ENCODE results near the gene HDGF. TPM values are rescaled to one million over a fixed set of nuclear protein-coding genes. Genes with fewer than 3 reads are reported as not detected.
"Not testable (repeated sequence)": the region's sequence is repeated elsewhere in the genome, so short reads cannot be mapped to it uniquely, and the experiment has no call there.

HDGF gene
- total RNA-seq, 4 donors from 2014 or later: 180 to 278 (median 236) TPM

DNA sequence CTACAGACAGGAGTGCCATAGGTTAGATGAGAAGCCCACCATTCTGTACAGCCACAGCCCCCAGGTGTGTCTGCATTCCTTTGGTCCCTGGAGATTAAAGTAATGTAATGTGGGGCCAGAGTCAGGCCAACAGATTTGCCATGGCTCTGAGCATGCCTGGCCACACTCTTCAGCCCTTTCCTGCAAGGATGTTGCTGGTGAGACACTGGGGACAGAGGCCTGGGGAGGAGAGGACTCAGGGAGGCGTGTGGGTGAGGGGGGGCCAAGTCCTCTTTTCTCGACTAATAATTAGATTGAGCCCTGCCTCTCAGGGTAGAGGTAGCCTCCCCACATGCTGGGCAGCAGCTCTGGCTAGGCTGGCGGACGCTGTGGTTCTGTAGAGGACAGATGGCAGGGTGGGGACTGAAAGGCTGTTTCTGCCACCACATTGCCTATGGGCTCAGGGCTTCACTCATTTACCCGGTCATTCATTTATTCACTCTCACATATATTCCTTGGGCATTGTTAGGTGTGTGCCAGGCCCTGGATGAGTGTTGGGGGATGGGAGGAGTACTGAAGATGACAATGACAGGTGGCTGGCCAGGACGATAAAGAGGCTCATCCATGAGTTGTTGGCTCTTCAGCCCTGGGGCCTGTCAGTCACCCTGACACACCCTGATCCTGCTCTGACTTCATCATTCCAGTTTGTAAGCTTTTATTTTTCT, 8.8 kb upstream of the HDGF start:
- DNase-seq: no peak
- 51 to 68% methylated on average over 2 to 3 of the region's 6 CpGs for WGBS, 2 donors

DNA sequence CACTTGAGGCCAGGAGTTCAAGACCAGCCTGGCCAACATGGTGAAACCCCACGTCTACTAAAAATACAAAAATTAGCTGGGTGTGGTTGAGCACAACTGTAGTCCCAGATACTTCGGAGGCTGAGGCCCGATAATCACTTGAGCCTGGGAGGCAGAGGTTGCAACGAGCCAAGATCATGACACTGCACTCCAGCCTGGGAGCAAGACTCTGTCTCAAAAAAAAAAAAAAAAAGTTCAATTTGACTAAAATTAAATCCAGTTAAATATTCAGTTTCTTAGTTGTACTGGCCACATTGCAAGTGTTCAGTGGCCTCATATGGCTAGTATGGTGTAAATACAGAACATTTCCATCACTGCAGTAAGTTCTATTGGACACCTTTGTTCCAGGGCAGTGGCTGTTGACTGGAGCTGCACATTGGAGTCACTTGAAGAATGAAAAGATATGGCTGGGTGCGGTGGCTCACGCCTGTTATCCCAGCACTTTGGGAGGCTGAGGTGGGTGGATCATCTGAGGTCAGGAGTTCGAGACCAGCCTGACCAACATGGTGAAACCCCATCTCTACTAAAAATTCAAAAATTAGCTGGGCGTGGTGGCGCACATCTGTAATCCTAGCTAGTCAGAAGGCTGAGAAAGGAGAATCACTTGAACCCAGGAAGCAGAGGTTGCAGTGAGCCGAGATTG, 6.2 kb upstream of the HDGF start:
- WGBS, 2 donors: 86 to 94% methylated on average over 10 of the region's 10 CpGs
- H3K9me3 ChIP-seq; H3K27ac ChIP-seq; H3K27me3 ChIP-seq; DNase-seq; intact Hi-C loops (cut with DNase I); H3K4me3 ChIP-seq; H3K36me3 ChIP-seq: not testable (repeated sequence)
- peaks cover 0 to 13% (median 9%) of the 10 kb centered on the region in 3 donors for H3K4me1 ChIP-seq

More for the DNA sequence above, 8.8 kb upstream of the HDGF start:
- Histone ChIP-seq H3K27ac (no peak overlapping the region), H3K36me3 (no peaks in the 10 kb centered on the region), H3K4me1 (no peaks in the 10 kb centered on the region), H3K4me3 (no peak overlapping the region), H3K9me3 (no peaks in the 10 kb centered on the region), H3K27me3 (no peaks in the 10 kb centered on the region)
- intact Hi-C loops (cut with DNase I): no loop called here
- no peak for TF ChIP-seq POLR2A (IDR thresholded peaks at IDR 0.05)
- TF ChIP-seq, protein P1, sequence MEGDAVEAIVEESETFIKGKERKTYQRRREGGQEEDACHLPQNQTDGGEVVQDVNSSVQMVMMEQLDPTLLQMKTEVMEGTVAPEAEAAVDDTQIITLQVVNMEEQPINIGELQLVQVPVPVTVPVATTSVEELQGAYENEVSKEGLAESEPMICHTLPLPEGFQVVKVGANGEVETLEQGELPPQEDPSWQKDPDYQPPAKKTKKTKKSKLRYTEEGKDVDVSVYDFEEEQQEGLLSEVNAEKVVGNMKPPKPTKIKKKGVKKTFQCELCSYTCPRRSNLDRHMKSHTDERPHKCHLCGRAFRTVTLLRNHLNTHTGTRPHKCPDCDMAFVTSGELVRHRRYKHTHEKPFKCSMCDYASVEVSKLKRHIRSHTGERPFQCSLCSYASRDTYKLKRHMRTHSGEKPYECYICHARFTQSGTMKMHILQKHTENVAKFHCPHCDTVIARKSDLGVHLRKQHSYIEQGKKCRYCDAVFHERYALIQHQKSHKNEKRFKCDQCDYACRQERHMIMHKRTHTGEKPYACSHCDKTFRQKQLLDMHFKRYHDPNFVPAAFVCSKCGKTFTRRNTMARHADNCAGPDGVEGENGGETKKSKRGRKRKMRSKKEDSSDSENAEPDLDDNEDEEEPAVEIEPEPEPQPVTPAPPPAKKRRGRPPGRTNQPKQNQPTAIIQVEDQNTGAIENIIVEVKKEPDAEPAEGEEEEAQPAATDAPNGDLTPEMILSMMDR (IDR thresholded peaks at IDR 0.05): no peak

DNA sequence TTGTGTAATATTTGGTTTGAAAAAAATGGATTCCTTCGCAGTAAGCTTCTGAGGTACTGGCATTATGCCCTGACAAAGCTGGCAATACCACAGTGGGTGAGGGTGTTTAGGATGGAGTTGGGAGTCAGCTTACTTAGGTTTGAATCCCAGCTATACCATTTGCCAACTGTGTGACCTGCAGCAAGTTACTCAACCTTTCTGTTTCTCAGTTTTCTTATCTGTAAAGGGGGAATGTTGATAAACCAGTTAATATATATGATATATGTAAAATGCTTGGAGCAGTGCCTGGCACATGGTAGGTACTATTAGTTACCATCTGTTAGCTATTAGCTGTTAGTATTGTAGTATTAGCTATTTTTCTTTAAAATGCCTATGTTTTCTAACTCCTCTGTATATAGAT, 4.9 kb upstream of the HDGF start:
- 87 to 100% methylated on average over 1 of the region's 1 CpG for WGBS, 2 donors
- Histone ChIP-seq H3K36me3 (no peaks in the 10 kb centered on the region), H3K4me1 (peaks cover 0 to 20% (median 9%) of the 10 kb centered on the region in 3 donors), H3K4me3 (no peak overlapping the region), H3K27me3 (no peaks in the 10 kb centered on the region), H3K9me3 (no peaks in the 10 kb centered on the region), H3K27ac (no peak overlapping the region)
- DNase-seq: no peak
- intact Hi-C loops (cut with DNase I): no loop called here
- no peak for TF ChIP-seq POLR2A (IDR thresholded peaks at IDR 0.05)

DNA sequence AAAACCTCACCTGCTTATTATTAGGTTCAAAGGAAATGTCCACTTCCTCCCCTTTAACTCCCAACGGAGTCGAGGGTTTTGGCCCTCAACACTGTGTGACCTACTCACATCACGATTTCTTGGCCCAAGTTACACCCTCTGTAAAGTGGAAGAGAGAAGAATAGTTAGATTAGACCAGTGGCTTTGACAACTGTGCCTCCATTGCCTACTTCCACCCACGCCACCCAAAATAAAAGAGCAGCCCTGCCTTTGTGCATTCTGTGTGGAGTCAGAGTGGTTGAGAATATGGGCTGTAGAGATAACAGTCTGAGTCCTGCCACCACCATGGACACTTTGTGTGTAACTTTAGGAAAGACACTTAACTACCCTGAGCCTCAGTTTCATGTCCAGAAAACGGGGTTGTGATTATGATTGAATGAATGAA, 4.1 kb upstream of the HDGF start:
- Histone ChIP-seq H3K4me3 (no peak overlapping the region), H3K4me1 (peaks cover 0 to 20% (median 9%) of the 10 kb centered on the region in 3 donors), H3K36me3 (no peaks in the 10 kb centered on the region), H3K9me3 (no peaks in the 10 kb centered on the region), H3K27me3 (no peaks in the 10 kb centered on the region), H3K27ac (no peak overlapping the region)
- WGBS, 2 donors: 57 to 73% methylated on average over 3 to 5 of the region's 5 CpGs
- no peak for DNase-seq
- intact Hi-C loops (cut with DNase I): no loop called here
- TF ChIP-seq, protein P1 (IDR thresholded peaks at IDR 0.05): no peak
- TF ChIP-seq POLR2A (IDR thresholded peaks at IDR 0.05): no peak

DNA sequence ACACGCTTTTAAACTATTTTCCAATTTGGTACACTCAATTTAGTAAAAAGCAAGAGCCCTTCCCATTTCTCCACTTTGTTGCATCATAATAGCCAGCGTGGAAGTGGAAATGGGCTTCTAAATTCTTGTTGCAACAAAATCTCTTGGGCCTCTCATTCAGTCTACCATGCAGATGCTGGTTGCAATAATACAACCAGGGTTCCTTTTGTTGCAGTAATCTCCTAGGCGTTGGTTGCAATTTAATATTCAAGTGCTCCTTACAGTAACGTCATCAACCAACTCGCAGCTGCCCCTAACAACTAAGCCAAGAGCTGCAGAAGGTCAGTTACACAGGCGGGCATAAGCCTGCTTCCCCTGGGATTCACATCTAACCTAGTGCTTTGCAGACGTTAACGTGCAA, 2.7 kb upstream of the HDGF start:
- peaks cover 11 to 33% (median 14%) of the 10 kb centered on the region in 3 donors for H3K4me1 ChIP-seq
- intact Hi-C loops (cut with DNase I): no loop called here
- H3K27ac ChIP-seq: no peak overlapping the region
- no peak for DNase-seq
- TF ChIP-seq, protein P1 (IDR thresholded peaks at IDR 0.05): no peak
- no peak for TF ChIP-seq POLR2A (IDR thresholded peaks at IDR 0.05)
- no peaks in the 10 kb centered on the region for H3K36me3 ChIP-seq
- H3K27me3 ChIP-seq: no peaks in the 10 kb centered on the region
- no peak overlapping the region for H3K4me3 ChIP-seq
- WGBS, 2 donors: 82 to 92% methylated on average over 8 of the region's 8 CpGs
- no peaks in the 10 kb centered on the region for H3K9me3 ChIP-seq

DNA sequence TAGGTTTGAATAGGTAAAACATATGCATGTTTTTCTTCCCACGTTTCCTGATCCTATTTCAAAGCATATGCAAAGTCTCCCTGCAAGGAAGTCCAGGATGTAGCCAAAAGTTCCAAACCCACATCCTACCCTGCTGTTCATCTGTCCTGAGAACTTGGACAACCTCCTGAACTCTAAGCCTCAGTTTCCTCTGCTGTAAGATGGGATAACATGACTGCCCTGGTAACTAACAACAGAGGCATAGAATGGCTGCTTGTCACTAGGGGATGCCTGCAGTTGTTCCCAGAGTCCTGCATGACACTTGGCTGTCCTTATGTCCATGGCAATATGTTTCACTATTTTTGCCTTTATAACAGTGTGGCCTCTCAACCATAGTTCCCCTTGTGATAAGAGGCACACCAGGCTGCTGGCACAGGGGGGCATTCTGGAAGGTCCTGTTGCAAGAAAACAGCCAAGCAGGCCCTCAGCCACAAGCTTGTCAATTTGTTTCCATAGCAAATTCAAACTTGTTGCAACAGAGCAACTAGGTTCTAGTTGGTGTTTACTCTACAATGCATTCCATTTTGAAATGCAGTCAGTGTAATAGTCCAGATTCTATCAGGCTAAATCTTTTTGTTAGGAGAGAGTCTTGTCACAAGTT, 1.5 kb upstream of the HDGF start:
- Histone ChIP-seq H3K9me3 (no peaks in the 10 kb centered on the region), H3K4me3 (peak overlapping the region; percentile 75 to 97 (median 96)), H3K27me3 (no peaks in the 10 kb centered on the region), H3K36me3 (no peaks in the 10 kb centered on the region), H3K27ac (peak overlapping the region; percentile 93 to 99 (median 98)), H3K4me1 (peaks cover 23 to 45% (median 24%) of the 10 kb centered on the region in 3 donors)
- intact Hi-C loops (cut with DNase I): no loop called here
- 5 to 21% methylated on average over 1 of the region's 1 CpG for WGBS, 2 donors
- TF ChIP-seq POLR2A (IDR thresholded peaks at IDR 0.05): no peak
- TF ChIP-seq, protein P1 (IDR thresholded peaks at IDR 0.05): no peak
- DNase-seq: no peak
